Measurements from ENCODE around the gene SMPD2. TPM values are rescaled to one million over a fixed set of nuclear protein-coding genes. Genes with fewer than 3 reads are reported as not detected.

Gene SMPD2
- total RNA-seq (35.7 and 36.4 TPM in 2 replicates), polyA plus RNA-seq (43.9 and 44.9 TPM in 2 replicates), polyA minus RNA-seq (63.3 and 63.5 TPM in 2 replicates)
- 34.2 TPM for total RNA-seq (2013)

GRCh38 chr6:109440331-109441068 is at the start of gene SMPD2, which contains the start of gene PPIL6:
SMPD2 (plus strand) TSS chr6:109440724; CDS start chr6:109441122, 398 bp downstream.
PPIL6 (minus strand) TSS chr6:109440628; CDS start chr6:109440590, 38 bp downstream.
- Mint-ChIP-seq H3K4me3 (peak within 1 kb of the TSS; percentile 97), H3K27ac (peak within 1 kb of the TSS; percentile 96), H3K9me3 (ENCODE audit: insufficient read depth) (no peaks in the 10 kb centered on the region), H3K4me1 (peaks cover 31% of the 10 kb centered on the region), H3K27me3 (no peaks in the 10 kb centered on the region)
- DNase-seq (peak; percentile 94), ATAC-seq (ENCODE audit: low read depth) (peak; percentile 87)
- ChIA-PET POLR2A (interaction anchor here (0.7 to 2.9 kb wide), 10 partner anchors 10 to 346 kb away, joined by 3 to 35 read pairs (median 8); partner anchors contain the start of genes AK9, CD164, CEP57L1 and FIG4), CTCF (interaction anchor here (0.6 to 5.6 kb wide), 9 partner anchors 14 to 599 kb away, joined by 3 to 55 read pairs (median 6); partner anchors contain the start of genes CD164, MICAL1 and ZBTB24)
- TF ChIP-seq CTCF (IDR thresholded peaks at IDR 0.05) (no peak), EZH2 (IDR thresholded peaks at IDR 0.05; ENCODE audit: borderline replicate concordance, insufficient read depth, low read depth, low read length, poor library complexity, severe bottlenecking) (no peak)
- H3K9ac ChIP-seq (ENCODE audit: low read length) = peak within 1 kb of the TSS; percentile 98
- H3K4me1 ChIP-seq (ENCODE audit: control insufficient read depth in 2 of 2, insufficient read depth in 2 of 2, low read length in 2 of 2) = peaks cover 21 to 30% of the 10 kb centered on the region in 2 donors
- H3K36me3 ChIP-seq (replicated peaks in 1 of 2; ENCODE audit: control extremely low read depth in 1 of 2, control insufficient read depth in 1 of 2, extremely low read depth in 1 of 2, insufficient read depth in 2 of 2, low read length in 1 of 2) = peaks cover 0 to 32% of the 10 kb centered on the region in 2 experiments
- H2AFZ ChIP-seq (ENCODE audit: insufficient read depth, low read depth, low read length, poor library complexity, severe bottlenecking) = peak within 1 kb of the TSS; percentile 83
- H3K27me3 ChIP-seq (replicated peaks in 1 of 4; ENCODE audit: control extremely low read depth in 1 of 4, control insufficient read depth in 3 of 4, insufficient read depth in 4 of 4, low read length in 3 of 4) = no peaks in the 10 kb centered on the region
- intact Hi-C loops (cut with micrococcal nuclease) = loop anchor here (1.0 to 2.0 kb wide), 9 partner anchors 9 to 876 kb away; partner anchors contain the start of genes CDC40, CEP57L1, MICAL1 and ZBTB24
- H4K20me1 ChIP-seq (ENCODE audit: control insufficient read depth, insufficient read depth, low read length, poor library complexity, severe bottlenecking) = peaks cover 19% of the 10 kb centered on the region
- no peaks in the 10 kb centered on the region for H3K9me3 ChIP-seq (ENCODE audit: control extremely low read depth in 1 of 3, control insufficient read depth in 2 of 3, insufficient read depth in 1 of 3, low read length in 2 of 3)
- peak within 1 kb of the TSS; percentile 0 to 93 (median 90) for H3K4me3 ChIP-seq (ENCODE audit: control extremely low read depth in 1 of 5, extremely low read depth in 1 of 5, insufficient read depth in 1 of 5, low read depth in 2 of 5, low read length in 4 of 5)
- H3K27ac ChIP-seq (ENCODE audit: low read length in 2 of 2) = peak within 1 kb of the TSS; percentile 79 to 98
- under 1% methylated on average over 101 of the region's 102 CpGs for WGBS (ENCODE audit: insufficient coverage)
- peaks cover 25% of the 10 kb centered on the region for H3K79me2 ChIP-seq (ENCODE audit: control insufficient read depth, insufficient read depth, low read length)
- peak within 1 kb of the TSS; percentile 83 for H3K4me2 ChIP-seq (replicated peaks; ENCODE audit: low read depth, low read length, poor library complexity, severe bottlenecking)
